SIG-M5 treated with dmso at 0.1 percent for 504 hours (cell line): ENCODE results near the gene MEAF6.

Source experiments
- DNase-seq: peaks from one replicate; lab custom pipeline; 2025; ENCODE audit not compliant: unreplicated experiment; lab: John Stamatoyannopoulos, UW

The MEAF6 gene

GRCh38 chr1:37474697-37475379, 39.7 kb downstream of the MEAF6 start:
- no peak for DNase-seq

GRCh38 chr1:37474046-37474696, 40.4 kb downstream of the MEAF6 start, which contains the start of gene ZC3H12A:
Gene ZC3H12A (plus strand): TSS chr1:37474580. CDS start chr1:37475497, 917 bp downstream.
- peak; percentile 77 for DNase-seq

GRCh38 chr1:37473431-37474045, 41.0 kb downstream of the MEAF6 start:
- no peak for DNase-seq

GRCh38 chr1:37472994-37473393, 41.6 kb downstream of the MEAF6 start:
- DNase-seq = no peak

- no peak for DNase-seq
Observed at GRCh38 chr1:37472281-37472680, 42.3 kb downstream of the MEAF6 start.

GRCh38 chr1:37471345-37472231, 43.0 kb downstream of the MEAF6 start:
- peak; percentile 30 for DNase-seq

GRCh38 chr1:37469386-37469785, 45.2 kb downstream of the MEAF6 start:
- no peak for DNase-seq

- DNase-seq = no peak
Observed at GRCh38 chr1:37468037-37468436, 46.5 kb downstream of the MEAF6 start.

GRCh38 chr1:37465593-37466517, 48.7 kb downstream of the MEAF6 start:
- DNase-seq = no peak

GRCh38 chr1:37464443-37464842, 50.1 kb downstream of the MEAF6 start:
- DNase-seq = no peak

- no peak for DNase-seq
Observed at GRCh38 chr1:37461698-37462436, 52.7 kb downstream of the MEAF6 start.

GRCh38 chr1:37458551-37458950, 56.0 kb downstream of the MEAF6 start:
- no peak for DNase-seq

GRCh38 chr1:37456614-37457013, 58.0 kb downstream of the MEAF6 start:
- no peak for DNase-seq

GRCh38 chr1:37455516-37455915, 59.0 kb downstream of the MEAF6 start:
- no peak for DNase-seq

GRCh38 chr1:37453647-37454046, 60.9 kb downstream of the MEAF6 start:
- DNase-seq = no peak

- DNase-seq = no peak
Observed at GRCh38 chr1:37452416-37452815, 62.1 kb downstream of the MEAF6 start.

GRCh38 chr1:37449936-37450335, 64.6 kb downstream of the MEAF6 start:
- DNase-seq = peak; percentile 71

GRCh38 chr1:37448691-37449417, 65.7 kb downstream of the MEAF6 start:
- no peak for DNase-seq

GRCh38 chr1:37448185-37448584, 66.4 kb downstream of the MEAF6 start:
- DNase-seq = no peak
